GM23248 (cell line): ENCODE data around the gene HSD11B2.

Experiments
- EZH2 ChIP-seq: fragments of 200-600 bp; sonication (generic); IDR thresholded peaks from 2 replicates; pipeline ENCODE4 v1.6.1; 2018; ENCODE audit warnings: antibody characterized with exemption, mild to moderate bottlenecking; ENCODE audit not compliant: insufficient read depth, poor library complexity, severe bottlenecking
- EZH2phosphoT487 ChIP-seq: fragments of 200-600 bp; sonication (generic); IDR thresholded peaks from 2 replicates; pipeline ENCODE4 v1.6.1; 2018; ENCODE audit warnings: antibody characterized with exemption, moderate library complexity, mild to moderate bottlenecking, low read depth; ENCODE audit not compliant: insufficient read depth

GRCh38 chr16:67442581-67443255, 11.8 kb downstream of the HSD11B2 start:
- TF ChIP-seq EZH2phosphoT487 (no peak), EZH2 (no peak)
